Measurements from ENCODE around the gene LOXL3. TPM values are rescaled to one million over a fixed set of nuclear protein-coding genes. Genes with fewer than 3 reads are reported as not detected.

The LOXL3 gene
- total and polyA plus RNA-seq, 9 donors = 2.3 to 8.5 (median 4.4) TPM

GRCh38 chr2:74524005-74524404 is 29.7 kb downstream of the LOXL3 start:
- Histone ChIP-seq H3K9me3 (no peaks in the 10 kb centered on the region), H3K4me1 (ENCODE audit: insufficient read depth) (peaks cover 6% of the 10 kb centered on the region), H3K36me3 (no peaks in the 10 kb centered on the region), H3K4me3 (no peak overlapping the region), H3K27ac (no peak overlapping the region), H3K27me3 (no peaks in the 10 kb centered on the region)
- no peak for TF ChIP-seq POLR2A (IDR thresholded peaks at IDR 0.05)
- TF ChIP-seq, protein P1, sequence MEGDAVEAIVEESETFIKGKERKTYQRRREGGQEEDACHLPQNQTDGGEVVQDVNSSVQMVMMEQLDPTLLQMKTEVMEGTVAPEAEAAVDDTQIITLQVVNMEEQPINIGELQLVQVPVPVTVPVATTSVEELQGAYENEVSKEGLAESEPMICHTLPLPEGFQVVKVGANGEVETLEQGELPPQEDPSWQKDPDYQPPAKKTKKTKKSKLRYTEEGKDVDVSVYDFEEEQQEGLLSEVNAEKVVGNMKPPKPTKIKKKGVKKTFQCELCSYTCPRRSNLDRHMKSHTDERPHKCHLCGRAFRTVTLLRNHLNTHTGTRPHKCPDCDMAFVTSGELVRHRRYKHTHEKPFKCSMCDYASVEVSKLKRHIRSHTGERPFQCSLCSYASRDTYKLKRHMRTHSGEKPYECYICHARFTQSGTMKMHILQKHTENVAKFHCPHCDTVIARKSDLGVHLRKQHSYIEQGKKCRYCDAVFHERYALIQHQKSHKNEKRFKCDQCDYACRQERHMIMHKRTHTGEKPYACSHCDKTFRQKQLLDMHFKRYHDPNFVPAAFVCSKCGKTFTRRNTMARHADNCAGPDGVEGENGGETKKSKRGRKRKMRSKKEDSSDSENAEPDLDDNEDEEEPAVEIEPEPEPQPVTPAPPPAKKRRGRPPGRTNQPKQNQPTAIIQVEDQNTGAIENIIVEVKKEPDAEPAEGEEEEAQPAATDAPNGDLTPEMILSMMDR (IDR thresholded peaks at IDR 0.05) = no peak
- no peak for TF ChIP-seq EP300 (IDR thresholded peaks at IDR 0.05)
- intact Hi-C loops (cut with DNase I) = no loop called here
- no peak for DNase-seq
- 76 to 80% (median 77%) methylated on average over 9 of the region's 9 CpGs for WGBS, 3 donors

- TF ChIP-seq EP300 (IDR thresholded peaks at IDR 0.05) = no peak
- TF ChIP-seq, protein P1 (IDR thresholded peaks at IDR 0.05) = no peak
- TF ChIP-seq POLR2A (IDR thresholded peaks at IDR 0.05) = no peak
- no peaks in the 10 kb centered on the region for H3K27me3 ChIP-seq
- H3K27ac ChIP-seq = no peak overlapping the region
- DNase-seq = no peak
- no peaks in the 10 kb centered on the region for H3K4me1 ChIP-seq (ENCODE audit: insufficient read depth)
- intact Hi-C loops (cut with DNase I) = no loop called here
- no peaks in the 10 kb centered on the region for H3K9me3 ChIP-seq
- no peaks in the 10 kb centered on the region for H3K36me3 ChIP-seq
- H3K4me3 ChIP-seq = no peak overlapping the region
- 67 to 76% (median 69%) methylated on average over 3 of the region's 3 CpGs for WGBS, 3 donors
Measured at GRCh38 chr2:74522516-74522915, 31.2 kb downstream of the LOXL3 start.

- peaks cover 18% of the 10 kb centered on the region for H3K27me3 ChIP-seq
- H3K4me1 ChIP-seq (ENCODE audit: insufficient read depth) = peaks cover 3% of the 10 kb centered on the region
- WGBS, 3 donors = 52 to 63% (median 61%) methylated on average over 13 of the region's 13 CpGs
- no peak overlapping the region for H3K27ac ChIP-seq
- H3K9me3 ChIP-seq = no peaks in the 10 kb centered on the region
- DNase-seq = no peak
- H3K4me3 ChIP-seq = no peak overlapping the region
- intact Hi-C loops (cut with DNase I) = no loop called here
- TF ChIP-seq, protein P1 (IDR thresholded peaks at IDR 0.05) = no peak
- TF ChIP-seq EP300 (IDR thresholded peaks at IDR 0.05) (no peak), POLR2A (IDR thresholded peaks at IDR 0.05) (no peak)
- H3K36me3 ChIP-seq = no peaks in the 10 kb centered on the region
Measured at GRCh38 chr2:74516650-74517049, 37.1 kb downstream of the LOXL3 start.

DNA sequence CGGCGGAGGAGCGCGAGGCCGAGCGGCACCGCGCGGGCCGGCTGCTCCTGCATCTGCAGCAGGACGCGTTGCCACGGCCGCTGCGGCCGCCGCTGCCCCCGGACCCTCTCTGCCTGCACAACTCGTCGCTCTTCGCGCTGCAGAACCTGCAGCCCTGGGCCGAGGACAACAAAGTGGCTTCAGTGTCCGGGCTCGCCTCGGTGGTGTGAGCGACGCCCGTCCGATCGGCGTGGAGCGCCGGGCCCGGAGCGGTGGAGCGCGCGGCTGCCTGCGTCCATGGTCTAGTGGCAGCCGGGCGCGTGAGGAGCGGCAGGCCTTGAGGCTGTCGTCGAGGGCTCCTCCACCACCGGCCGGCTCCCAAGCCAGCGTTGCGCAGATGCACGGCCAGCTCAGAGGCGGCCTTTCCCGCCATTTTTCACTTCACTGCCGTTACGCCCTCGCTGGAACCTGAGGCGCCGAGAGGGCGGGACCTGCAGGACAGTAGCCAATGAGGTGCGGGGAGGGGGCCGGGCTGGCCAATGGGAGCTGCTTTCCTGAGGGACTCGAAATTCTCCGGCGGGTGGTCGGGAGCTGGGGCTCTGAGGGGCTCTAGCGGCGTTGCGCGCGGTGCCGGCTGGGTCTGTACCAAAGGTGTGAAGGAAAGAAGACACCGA is 37.6 kb downstream of the LOXL3 start:
- peaks cover 18% of the 10 kb centered on the region for H3K27me3 ChIP-seq
- no peak for DNase-seq
- 1 to 6% (median 2%) methylated on average over 35 to 72 of the region's 72 CpGs for WGBS, 3 donors

More for the DNA sequence above, 37.6 kb downstream of the LOXL3 start:
- Histone ChIP-seq H3K9me3 (no peaks in the 10 kb centered on the region), H3K36me3 (no peaks in the 10 kb centered on the region), H3K4me1 (ENCODE audit: insufficient read depth) (peaks cover 3% of the 10 kb centered on the region), H3K27ac (no peak overlapping the region), H3K4me3 (no peak overlapping the region)
- TF ChIP-seq POLR2A (IDR thresholded peaks at IDR 0.05) (no peak), EP300 (IDR thresholded peaks at IDR 0.05) (no peak)
- TF ChIP-seq, protein P1 (IDR thresholded peaks at IDR 0.05) = no peak
- intact Hi-C loops (cut with DNase I) = no loop called here
